ENCODE results near the gene PLXDC2.

Gene PLXDC2

GRCh38 chr10:20281579-20281978 lies 465.3 kb downstream of the PLXDC2 start:
- TF ChIP-seq CTCF (IDR thresholded peaks at IDR 0.05; ENCODE audit: borderline replicate concordance, extremely low read depth, low read length, poor library complexity, severe bottlenecking) (no peak), EZH2 (IDR thresholded peaks at IDR 0.05; ENCODE audit: borderline replicate concordance, low read depth, low read length, severe bottlenecking) (no peak)
- Histone ChIP-seq H3K9me3 (ENCODE audit: insufficient read depth, low read length, severe bottlenecking) (no peaks in the 10 kb centered on the region), H4K20me1 (ENCODE audit: insufficient read depth, low read length) (no peaks in the 10 kb centered on the region), H2AFZ (ENCODE audit: low read depth, low read length) (no peak overlapping the region), H3K4me3 (ENCODE audit: low read depth in 1 of 2, low read length in 2 of 2) (no peak overlapping the region), H3K4me2 (ENCODE audit: insufficient read depth, low read length) (no peak overlapping the region), H3K27me3 (ENCODE audit: insufficient read depth, low read length, poor library complexity) (no peaks in the 10 kb centered on the region), H3K9ac (ENCODE audit: low read depth, low read length) (no peak overlapping the region), H3K36me3 (ENCODE audit: insufficient read depth, low read length) (no peaks in the 10 kb centered on the region), H3K27ac (ENCODE audit: low read length) (no peak overlapping the region), H3K4me1 (ENCODE audit: insufficient read depth, low read length) (no peaks in the 10 kb centered on the region), H3K79me2 (ENCODE audit: insufficient read depth, low read length) (no peaks in the 10 kb centered on the region)
- no peak for DNase-seq
- no peak for ATAC-seq (ENCODE audit: insufficient read depth, low read depth)

- H3K27ac ChIP-seq (ENCODE audit: low read length) = no peak overlapping the region
- no peaks in the 10 kb centered on the region for H4K20me1 ChIP-seq (ENCODE audit: insufficient read depth, low read length)
- H3K9ac ChIP-seq (ENCODE audit: low read depth, low read length) = no peak overlapping the region
- no peaks in the 10 kb centered on the region for H3K36me3 ChIP-seq (ENCODE audit: insufficient read depth, low read length)
- DNase-seq = no peak
- H3K9me3 ChIP-seq (ENCODE audit: insufficient read depth, low read length, severe bottlenecking) = no peaks in the 10 kb centered on the region
- H3K27me3 ChIP-seq (ENCODE audit: insufficient read depth, low read length, poor library complexity) = no peaks in the 10 kb centered on the region
- H3K79me2 ChIP-seq (ENCODE audit: insufficient read depth, low read length) = no peaks in the 10 kb centered on the region
- TF ChIP-seq CTCF (IDR thresholded peaks at IDR 0.05; ENCODE audit: borderline replicate concordance, extremely low read depth, low read length, poor library complexity, severe bottlenecking) = no peak
- no peak for TF ChIP-seq EZH2 (IDR thresholded peaks at IDR 0.05; ENCODE audit: borderline replicate concordance, low read depth, low read length, severe bottlenecking)
- no peaks in the 10 kb centered on the region for H3K4me1 ChIP-seq (ENCODE audit: insufficient read depth, low read length)
- H3K4me2 ChIP-seq (ENCODE audit: insufficient read depth, low read length) = no peak overlapping the region
- H2AFZ ChIP-seq (ENCODE audit: low read depth, low read length) = no peak overlapping the region
- no peak overlapping the region for H3K4me3 ChIP-seq (ENCODE audit: low read depth in 1 of 2, low read length in 2 of 2)
- no peak for ATAC-seq (ENCODE audit: insufficient read depth, low read depth)
These were observed 471.4 kb downstream of the PLXDC2 start for GRCh38 chr10:20287586-20287985.

GRCh38 chr10:20288060-20288459 lies 471.8 kb downstream of the PLXDC2 start:
- H2AFZ ChIP-seq (ENCODE audit: low read depth, low read length) = no peak overlapping the region
- DNase-seq (no peak), ATAC-seq (ENCODE audit: insufficient read depth, low read depth) (no peak)
- H4K20me1 ChIP-seq (ENCODE audit: insufficient read depth, low read length) = no peaks in the 10 kb centered on the region
- H3K4me2 ChIP-seq (ENCODE audit: insufficient read depth, low read length) = no peak overlapping the region
- no peak overlapping the region for H3K27ac ChIP-seq (ENCODE audit: low read length)
- no peaks in the 10 kb centered on the region for H3K9me3 ChIP-seq (ENCODE audit: insufficient read depth, low read length, severe bottlenecking)
- no peaks in the 10 kb centered on the region for H3K36me3 ChIP-seq (ENCODE audit: insufficient read depth, low read length)
- no peaks in the 10 kb centered on the region for H3K27me3 ChIP-seq (ENCODE audit: insufficient read depth, low read length, poor library complexity)
- TF ChIP-seq CTCF (IDR thresholded peaks at IDR 0.05; ENCODE audit: borderline replicate concordance, extremely low read depth, low read length, poor library complexity, severe bottlenecking) (no peak), EZH2 (IDR thresholded peaks at IDR 0.05; ENCODE audit: borderline replicate concordance, low read depth, low read length, severe bottlenecking) (no peak)
- no peak overlapping the region for H3K4me3 ChIP-seq (ENCODE audit: low read depth in 1 of 2, low read length in 2 of 2)
- no peaks in the 10 kb centered on the region for H3K79me2 ChIP-seq (ENCODE audit: insufficient read depth, low read length)
- H3K9ac ChIP-seq (ENCODE audit: low read depth, low read length) = no peak overlapping the region
- no peaks in the 10 kb centered on the region for H3K4me1 ChIP-seq (ENCODE audit: insufficient read depth, low read length)

Data from DND-41 (cell line).